H1 (cell line): ENCODE results near the gene ULBP3. TPM values are rescaled to one million over a fixed set of nuclear protein-coding genes. Genes with fewer than 3 reads are reported as not detected.

Source experiments
- CTCF ChIA-PET: fragments of 300-600 bp; sonication (Branson Sonifier 250); formaldehyde crosslinking; loops from one replicate; lab custom pipeline; 2021; ENCODE audit not compliant: partially characterized antibody; lab: Charles Lee
- POLR2A ChIA-PET: fragments of 300-600 bp; sonication (Branson Sonifier 250); formaldehyde crosslinking; loops from one replicate; lab custom pipeline; 2021; ENCODE audit warnings: inconsistent platforms; ENCODE audit not compliant: partially characterized antibody; lab: Charles Lee
- DNase-seq, 2 experiments: peaks; one replicate each; pipeline versions ENCODE4 v3.0.0 to v3.0.0-alpha.2; 2010 to 2022; ENCODE audit warnings: low spot score in 2 of 2, low read depth in 1 of 2, mixed read lengths in 1 of 2
- FAIRE-seq: peaks from 2 replicates; lab custom pipeline; 2011; peaks lifted over from hg19 to GRCh38; lab: Jason Lieb, UNC
- H2AFZ ChIP-seq: 2 replicates; pipeline ENCODE4 v1.8.1; 2012; ENCODE audit warnings: low read length, inconsistent platforms
- H2AK5ac ChIP-seq: 2 replicates; pipeline ENCODE4 v1.6.1; 2013; ENCODE audit warnings: low read depth, low read length
- H2BK120ac ChIP-seq: replicated peaks from 2 replicates; pipeline ENCODE3; 2013; ENCODE audit warnings: low read depth, low read length, inconsistent platforms
- H2BK12ac ChIP-seq: 2 replicates; pipeline ENCODE4 v1.6.1; 2013; ENCODE audit warnings: low read depth, low read length
- H2BK15ac ChIP-seq: 2 replicates; pipeline ENCODE4 v1.6.1; 2013; ENCODE audit warnings: low read length
- H2BK20ac ChIP-seq: 2 replicates; pipeline ENCODE4 v1.6.1; 2013; ENCODE audit warnings: low read length
- H2BK5ac ChIP-seq: 2 replicates; pipeline ENCODE4 v1.6.1; 2013; ENCODE audit warnings: low read depth, low read length
- H3K14ac ChIP-seq: 2 replicates; pipeline ENCODE4 v1.6.1; 2013; ENCODE audit warnings: inconsistent platforms; ENCODE audit not compliant: insufficient read length
- H3K18ac ChIP-seq: 2 replicates; pipeline ENCODE4 v1.6.1; 2013; ENCODE audit warnings: low read length; ENCODE audit errors: extremely low read depth
- H3K23ac ChIP-seq: 2 replicates; pipeline ENCODE4 v1.6.1; 2013; ENCODE audit warnings: inconsistent platforms; ENCODE audit not compliant: insufficient read length
- H3K23me2 ChIP-seq: 2 replicates; pipeline ENCODE4 v1.6.1; 2013; ENCODE audit warnings: low read depth, low read length
- H3K27ac ChIP-seq: 2 replicates; pipeline ENCODE4 v1.6.1; 2011; ENCODE audit warnings: low read depth, low read length, inconsistent platforms
- H3K27me3 ChIP-seq, 4 experiments: replicated peaks in 1 of 4; 1 replicate in 1 of 4; 2 replicates in 3 of 4; pipeline versions ENCODE4 v1.6.1 to v1.8.1; 2011 to 2013; ENCODE audit warnings: low read length in 3 of 4, mild to moderate bottlenecking in 3 of 4, inconsistent platforms in 2 of 4, mixed read lengths in 2 of 4, moderate library complexity in 1 of 4; ENCODE audit not compliant: control insufficient read depth in 3 of 4, insufficient read depth in 3 of 4; ENCODE audit errors: extremely low read depth in 1 of 4
- H3K36me3 ChIP-seq, 4 experiments: 2 replicates each; pipeline versions ENCODE4 v1.6.1 to v1.8.1; 2011 to 2013; ENCODE audit warnings: mild to moderate bottlenecking in 4 of 4, low read length in 3 of 4, moderate library complexity in 2 of 4, control low read depth in 1 of 4, inconsistent platforms in 1 of 4; ENCODE audit not compliant: insufficient read depth in 4 of 4, control insufficient read depth in 2 of 4
- H3K4ac ChIP-seq: replicated peaks from 2 replicates; pipeline ENCODE3; 2013; ENCODE audit warnings: low read length, low read depth, mixed read lengths, inconsistent platforms; ENCODE audit not compliant: insufficient read length
- H3K4me1 ChIP-seq, 4 experiments: replicated peaks in 1 of 4; 1 replicate in 1 of 4; 2 replicates in 3 of 4; pipeline versions ENCODE4 v1.6.1 to v1.8.1; 2011 to 2013; ENCODE audit warnings: low read length in 3 of 4, inconsistent platforms in 2 of 4, mixed read lengths in 1 of 4; ENCODE audit not compliant: insufficient read depth in 4 of 4, control insufficient read depth in 3 of 4
- H3K4me2 ChIP-seq, 2 experiments: 2 replicates each; pipeline versions ENCODE4 v1.6.1 to v1.8.1; 2011 to 2013; ENCODE audit warnings: low read depth in 2 of 2, low read length in 2 of 2, control low read depth in 1 of 2, inconsistent platforms in 1 of 2, mild to moderate bottlenecking in 1 of 2; ENCODE audit not compliant: insufficient read depth in 1 of 2
- H3K4me3 ChIP-seq, 4 experiments: fragments of 200-600, 300-600 bp in 1 of 4; sonication (generic), shearing (Covaris generic), sonication (Bioruptor Twin) in 1 of 4; 2 replicates each; pipeline versions ENCODE4 v1.5.1 to v1.8.1; 2011 to 2016; ENCODE audit warnings: low read length in 4 of 4, low read depth in 3 of 4, control low read depth in 2 of 4, inconsistent platforms in 2 of 4, mild to moderate bottlenecking in 2 of 4, mixed read lengths in 1 of 4, moderate library complexity in 1 of 4; ENCODE audit not compliant: insufficient read depth in 2 of 4; ENCODE audit errors: extremely low read depth in 1 of 4
- H3K56ac ChIP-seq: replicated peaks from 2 replicates; pipeline ENCODE3; 2013; ENCODE audit warnings: low read depth, mild to moderate bottlenecking, mixed read lengths, low read length, inconsistent platforms; ENCODE audit not compliant: insufficient read length
- H3K79me1 ChIP-seq: 2 replicates; pipeline ENCODE4 v1.6.1; 2013; ENCODE audit warnings: low read depth, low read length, control low read depth
- H3K79me2 ChIP-seq, 2 experiments: 2 replicates each; pipeline versions ENCODE4 v1.6.1 to v1.8.1; 2012 to 2013; ENCODE audit warnings: low read length in 2 of 2, mild to moderate bottlenecking in 2 of 2, inconsistent platforms in 1 of 2; ENCODE audit not compliant: insufficient read depth in 2 of 2, control insufficient read depth in 1 of 2
- H3K9ac ChIP-seq, 4 experiments: replicated peaks in 1 of 4; 1 replicate in 1 of 4; 2 replicates in 3 of 4; pipeline versions ENCODE4 v1.6.1 to v1.8.1; 2011 to 2013; ENCODE audit warnings: low read depth in 3 of 4, low read length in 3 of 4, control low read depth in 2 of 4, mild to moderate bottlenecking in 2 of 4, moderate library complexity in 2 of 4, inconsistent platforms in 1 of 4; ENCODE audit errors: extremely low read depth in 1 of 4
- H3K9me3 ChIP-seq, 2 experiments: 2 replicates each; pipeline versions ENCODE4 v1.6.1 to v1.8.1; 2012 to 2013; ENCODE audit warnings: mild to moderate bottlenecking in 2 of 2, moderate library complexity in 2 of 2, control low read depth in 1 of 2, inconsistent platforms in 1 of 2, low read depth in 1 of 2, low read length in 1 of 2, mixed read lengths in 1 of 2; ENCODE audit not compliant: insufficient read depth in 2 of 2
- H4K20me1 ChIP-seq, 2 experiments: replicated peaks in 1 of 2; 2 replicates each; pipeline versions ENCODE3 to v1.8.1; 2011 to 2013; ENCODE audit warnings: inconsistent platforms in 2 of 2, low read length in 2 of 2, mild to moderate bottlenecking in 1 of 2; ENCODE audit not compliant: insufficient read depth in 2 of 2, control insufficient read depth in 1 of 2
- H4K5ac ChIP-seq: 2 replicates; pipeline ENCODE4 v1.6.1; 2013; ENCODE audit warnings: low read length, low read depth, mixed read lengths, inconsistent platforms; ENCODE audit not compliant: insufficient read length
- H4K8ac ChIP-seq: 2 replicates; pipeline ENCODE4 v1.8.0; 2013; ENCODE audit warnings: mild to moderate bottlenecking, moderate library complexity, low read length, inconsistent platforms; ENCODE audit not compliant: insufficient read depth; ENCODE audit errors: extremely low read depth
- H4K91ac ChIP-seq: replicated peaks from 2 replicates; pipeline ENCODE3; 2013; ENCODE audit warnings: low read length, mixed read lengths, inconsistent platforms; ENCODE audit not compliant: insufficient read length
- BACH1 ChIP-seq: IDR thresholded peaks from 2 replicates; pipeline ENCODE4 v1.6.1; 2012; ENCODE audit warnings: low read length, improper control_type of control experiment
- BRCA1 ChIP-seq: IDR thresholded peaks from 2 replicates; pipeline ENCODE4 v1.6.1; 2012; ENCODE audit warnings: low read depth, low read length, improper control_type of control experiment
- CBX5 ChIP-seq: fragments of 300-800, 300-1000 bp; sonication (generic); IDR thresholded peaks from 2 replicates; pipeline ENCODE4 v1.7.1; 2016; ENCODE audit warnings: antibody characterized with exemption, low read length, low read depth
- EGR1 ChIP-seq: IDR thresholded peaks from 2 replicates; pipeline ENCODE4 v1.6.1; 2011; ENCODE audit warnings: low read depth, low read length, borderline replicate concordance
- FOSL1 ChIP-seq: IDR thresholded peaks from 2 replicates; pipeline ENCODE4 v1.6.1; 2011; ENCODE audit warnings: mild to moderate bottlenecking, low read depth, low read length, moderate library complexity; ENCODE audit not compliant: insufficient read depth
- HDAC2 ChIP-seq, 2 experiments: fragments of 300-600 bp in 1 of 2; sonication (generic) in 1 of 2; IDR thresholded peaks; 2 replicates each; pipeline ENCODE4 v1.6.1; 2011 to 2012; ENCODE audit warnings: low read depth in 2 of 2, low read length in 2 of 2, mild to moderate bottlenecking in 2 of 2, moderate library complexity in 2 of 2, borderline replicate concordance in 1 of 2, inconsistent platforms in 1 of 2
- PHF8 ChIP-seq: fragments of 200-600 bp; sonication (generic); conservative IDR thresholded peaks from 2 replicates; pipeline ENCODE4 v1.7.1; 2012; ENCODE audit warnings: low read depth, mild to moderate bottlenecking, inconsistent platforms, low read length, moderate library complexity
- POLR2AphosphoS5 ChIP-seq: IDR thresholded peaks from 2 replicates; pipeline ENCODE4 v1.6.1; 2011; ENCODE audit warnings: low read depth, low read length
- RXRA ChIP-seq: IDR thresholded peaks from 2 replicates; pipeline ENCODE4 v1.6.1; 2011; ENCODE audit warnings: low read depth, mild to moderate bottlenecking, low read length, moderate library complexity; ENCODE audit not compliant: insufficient read depth
- WGBS, 2 experiments: shearing (Covaris generic) in 1 of 2; methylation state at CpG; one replicate each; pipeline versions ENCODE4 v1.1.6 to v1.1.7; 2013 to 2015; ENCODE audit warnings: low lambda C conversion rate in 2 of 2, mixed read lengths in 2 of 2, inconsistent platforms in 1 of 2, low coverage in 1 of 2, missing lambda C conversion rate in 1 of 2; ENCODE audit not compliant: insufficient replicate concordance in 2 of 2, insufficient coverage in 1 of 2, insufficient read length in 1 of 2; ENCODE audit errors: extremely low coverage in 1 of 2, missing lambda C conversion rate in 1 of 2; 5-methylcytosine and 5-hydroxymethylcytosine counted together
- polyA plus RNA-seq, 7 experiments: library from polyadenylated mRNA; depleted of rRNA in 3 of 7; stranded (reverse) in 5 of 7; unstranded in 2 of 7; fragments of >200 nt in 5 of 7; fragments of 200-250 nt in 2 of 7; gene quantifications; 1 replicate in 5 of 7; 2 replicates in 1 of 7; 4 replicates in 1 of 7; pipeline versions ENCODE4 v1.2.1 to v1.2.3, GENCODE V29; 2011 to 2013; ENCODE audit warnings: missing spikeins in 2 of 7, mixed read lengths in 2 of 7
- total RNA-seq: library from RNA; stranded (reverse); fragmentation: NEBNext Ultra II Directional; extraction: Animal tissue kit (Norgen Biotek cat#: 25700); gene quantifications from 2 replicates; pipeline ENCODE4 v1.2.1, GENCODE V29; 2021
- TF ChIP-seq, protein P1 (sequence below): IDR thresholded peaks from 2 replicates; pipeline ENCODE4 v1.6.1; 2012; ENCODE audit warnings: inconsistent platforms
- TF ChIP-seq, protein P2 (sequence below): IDR thresholded peaks from 2 replicates; pipeline ENCODE4 v1.6.1; 2012; ENCODE audit warnings: low read length, inconsistent platforms

Gene ULBP3
- total and polyA plus RNA-seq, 2 of the 8 experiments (the other 6 are each of a cell fraction or from before 2014, with no cell fraction given), result 1.9 to 4.2 TPM

DNA sequence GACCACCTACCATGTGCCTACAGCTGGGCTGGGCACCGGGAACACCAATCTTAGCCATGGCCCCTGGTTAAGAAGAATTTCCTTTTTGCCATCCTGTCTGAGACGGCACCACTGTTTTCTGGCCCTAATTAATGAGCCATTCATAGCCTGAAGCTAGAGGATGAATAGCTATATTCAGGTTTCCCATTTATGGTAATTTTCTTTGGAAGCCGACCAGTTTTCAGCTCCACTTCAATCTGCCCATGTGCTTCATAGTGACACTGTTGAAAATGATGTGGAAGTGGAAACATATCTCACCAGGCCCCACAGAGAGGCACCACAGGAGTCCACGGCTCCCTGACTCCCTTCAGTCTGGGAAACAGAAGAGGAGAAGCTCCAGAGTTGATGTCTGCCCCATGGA, 22.6 kb upstream of the ULBP3 start:
- no peak overlapping the region for H2AFZ ChIP-seq
- no peak overlapping the region for H2BK120ac ChIP-seq
- TF ChIP-seq FOSL1 (no peak), CBX5 (no peak), RXRA (no peak), EGR1 (no peak), POLR2AphosphoS5 (no peak), PHF8 (no peak), HDAC2 (IDR thresholded peaks at IDR 0.05; ENCODE audit: borderline replicate concordance in 1 of 2, low read depth in 2 of 2, low read length in 2 of 2) (no peak), BRCA1 (no peak), BACH1 (no peak)
- TF ChIP-seq, protein P1, sequence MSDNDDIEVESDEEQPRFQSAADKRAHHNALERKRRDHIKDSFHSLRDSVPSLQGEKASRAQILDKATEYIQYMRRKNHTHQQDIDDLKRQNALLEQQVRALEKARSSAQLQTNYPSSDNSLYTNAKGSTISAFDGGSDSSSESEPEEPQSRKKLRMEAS, result no peak
- TF ChIP-seq, protein P2, sequence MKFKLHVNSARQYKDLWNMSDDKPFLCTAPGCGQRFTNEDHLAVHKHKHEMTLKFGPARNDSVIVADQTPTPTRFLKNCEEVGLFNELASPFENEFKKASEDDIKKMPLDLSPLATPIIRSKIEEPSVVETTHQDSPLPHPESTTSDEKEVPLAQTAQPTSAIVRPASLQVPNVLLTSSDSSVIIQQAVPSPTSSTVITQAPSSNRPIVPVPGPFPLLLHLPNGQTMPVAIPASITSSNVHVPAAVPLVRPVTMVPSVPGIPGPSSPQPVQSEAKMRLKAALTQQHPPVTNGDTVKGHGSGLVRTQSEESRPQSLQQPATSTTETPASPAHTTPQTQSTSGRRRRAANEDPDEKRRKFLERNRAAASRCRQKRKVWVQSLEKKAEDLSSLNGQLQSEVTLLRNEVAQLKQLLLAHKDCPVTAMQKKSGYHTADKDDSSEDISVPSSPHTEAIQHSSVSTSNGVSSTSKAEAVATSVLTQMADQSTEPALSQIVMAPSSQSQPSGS, result no peak
- H3K4me1 ChIP-seq, result peaks cover 0 to 3% (median 0%) of the 10 kb centered on the region in 4 experiments; a peak in 1 of 7 replicates
- no peak overlapping the region for H3K9ac ChIP-seq
- no peaks in the 10 kb centered on the region for H4K20me1 ChIP-seq
- no peak overlapping the region for H2BK12ac ChIP-seq
- H3K4me3 ChIP-seq, result no peak overlapping the region
- no peaks in the 10 kb centered on the region; a peak in 1 of 7 replicates for H3K27me3 ChIP-seq
- no peak overlapping the region for H3K4me2 ChIP-seq
- H3K4ac ChIP-seq, result no peak overlapping the region
- H2BK20ac ChIP-seq, result no peak overlapping the region
- H3K56ac ChIP-seq, result no peak overlapping the region
- H2BK5ac ChIP-seq, result no peak overlapping the region
- H3K9me3 ChIP-seq, result no peaks in the 10 kb centered on the region
- H4K91ac ChIP-seq, result no peak overlapping the region
- H3K27ac ChIP-seq, result no peak overlapping the region
- H3K79me1 ChIP-seq, result no peaks in the 10 kb centered on the region
- no peak overlapping the region for H3K18ac ChIP-seq
- no peaks in the 10 kb centered on the region for H3K23me2 ChIP-seq
- no peak overlapping the region for H4K5ac ChIP-seq
- no peaks in the 10 kb centered on the region for H3K79me2 ChIP-seq
- H3K36me3 ChIP-seq, result no peaks in the 10 kb centered on the region
- DNase-seq (no peak), FAIRE-seq (no peak)
- H3K14ac ChIP-seq, result no peak overlapping the region
- no peak overlapping the region for H3K23ac ChIP-seq
- no peak overlapping the region for H2AK5ac ChIP-seq
- POLR2A ChIA-PET, result interaction anchor here (0.6 kb wide), 1 partner anchor 573 kb away, joined by 5 read pairs; no protein-coding TSS in a partner anchor
- H2BK15ac ChIP-seq, result no peak overlapping the region
- WGBS, 2 experiments, result 75% methylated on average over 4 of the region's 4 CpGs; no CpG with 5 or more reads in 1 of the 2 experiments
- CTCF ChIA-PET, result interaction anchor here (0.8 to 1.8 kb wide), 4 partner anchors 9 to 235 kb away, joined by 3 to 9 read pairs (median 4); no protein-coding TSS in a partner anchor
- H4K8ac ChIP-seq, result no peak overlapping the region
